NOMO-1 treated with dmso at 0.1 percent for 144 hours (cell line): ENCODE data around the gene TMEM87B.
"Not testable (repeated sequence)": the region's sequence is repeated elsewhere in the genome, so short reads cannot be mapped to it uniquely, and the experiment has no call there.

ENCODE experiments used
- DNase-seq: peaks from one replicate; lab custom pipeline; 2025; ENCODE audit not compliant: unreplicated experiment; lab: John Stamatoyannopoulos, UW

Gene TMEM87B

DNA sequence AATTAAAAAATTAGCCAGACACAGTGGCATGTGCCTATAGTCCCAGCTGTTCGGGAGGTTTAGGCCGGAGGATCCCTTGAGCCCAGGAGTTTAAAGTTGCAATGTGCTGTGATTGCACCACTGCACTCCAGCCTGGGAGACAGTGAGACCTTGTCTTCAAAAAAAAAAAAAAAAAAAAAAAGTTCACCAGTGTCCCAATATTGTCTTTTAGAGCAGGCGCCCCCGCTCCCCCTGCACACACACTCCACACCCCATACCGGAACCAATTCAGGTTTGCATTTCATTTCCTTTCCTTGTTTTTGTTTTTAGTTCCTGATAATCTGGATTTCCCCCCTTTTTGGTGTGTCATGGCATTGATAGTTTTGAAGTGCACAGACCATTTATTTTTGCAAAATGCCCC, 10.4 kb downstream of the TMEM87B start:
- DNase-seq = no peak

DNA sequence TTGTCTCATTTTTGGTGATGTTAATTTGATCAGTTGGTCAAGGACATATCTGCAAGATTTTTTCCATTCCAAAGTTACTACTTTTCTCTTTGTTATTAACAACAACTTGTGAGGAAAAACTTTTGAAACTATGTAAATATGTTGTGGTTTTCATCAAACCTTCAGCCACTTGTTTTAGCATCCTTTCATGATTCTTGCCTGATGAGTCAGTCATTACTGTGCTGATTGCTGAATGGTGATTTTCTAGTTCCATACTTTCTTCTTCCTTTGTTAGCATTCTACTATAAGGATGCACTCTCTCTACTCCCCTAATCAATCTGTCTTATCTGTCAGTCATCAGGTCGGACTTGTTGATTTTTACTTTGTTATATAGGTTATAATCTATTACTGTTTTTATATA, 10.9 kb downstream of the TMEM87B start:
- DNase-seq = no peak

DNA sequence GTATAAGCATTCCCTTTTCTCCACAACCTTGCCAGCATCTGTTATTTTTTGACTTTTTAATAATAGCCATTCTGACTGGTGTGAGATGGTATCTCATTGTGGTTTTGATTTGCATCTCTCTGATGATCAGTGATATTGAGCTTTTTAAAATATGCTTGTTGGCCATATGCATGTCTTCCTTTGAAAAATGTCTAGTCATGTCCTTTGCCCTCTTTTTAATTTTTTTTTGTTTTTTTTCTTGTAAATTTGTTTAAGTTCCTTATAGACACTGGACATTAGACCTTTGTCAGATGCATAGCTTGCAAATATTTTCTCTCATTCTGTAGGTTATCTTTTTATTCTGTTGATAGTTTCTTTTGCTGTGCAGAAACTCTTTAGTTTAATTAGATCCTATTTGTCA, 14.7 kb downstream of the TMEM87B start:
- not testable (repeated sequence) for DNase-seq

DNA sequence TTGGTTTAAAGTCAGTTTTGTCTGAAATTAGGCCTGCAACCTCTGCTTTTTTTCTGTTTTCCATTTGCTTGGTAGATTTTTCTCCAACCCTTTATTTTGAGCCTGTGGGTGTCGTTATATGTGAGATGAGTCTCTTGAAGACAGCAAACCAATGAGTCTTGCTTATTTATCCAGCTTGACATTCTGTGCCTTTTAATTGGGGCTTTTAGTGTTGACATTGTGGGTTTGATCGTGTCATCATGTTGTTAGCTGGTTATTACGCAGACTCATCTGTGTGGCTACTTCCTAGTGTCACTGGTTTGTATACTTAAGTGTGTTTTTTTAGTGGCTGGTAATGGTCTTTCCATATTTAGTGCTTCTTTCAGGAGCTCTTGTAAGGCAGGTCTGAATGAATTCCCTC, 18.8 kb downstream of the TMEM87B start:
- no peak for DNase-seq

DNA sequence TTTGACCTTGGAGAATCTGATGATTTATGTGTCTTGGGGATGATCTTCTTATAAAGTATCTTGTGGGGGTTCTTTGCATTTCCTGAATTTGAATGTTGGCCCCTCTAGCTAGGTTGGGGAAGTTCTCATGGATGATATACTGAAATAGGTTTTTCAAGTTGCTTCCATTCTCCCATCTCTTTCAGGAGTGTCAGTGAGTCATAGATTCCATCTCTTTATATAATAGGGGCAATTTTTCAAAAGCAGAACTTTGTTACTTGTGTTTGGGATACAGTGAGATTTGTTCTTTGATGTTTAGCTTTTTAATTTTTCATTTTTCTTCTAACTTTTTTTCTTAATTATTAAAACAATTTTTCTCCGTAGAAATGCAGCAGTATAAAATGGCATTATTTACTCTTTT, 19.4 kb downstream of the TMEM87B start:
- DNase-seq = no peak

DNA sequence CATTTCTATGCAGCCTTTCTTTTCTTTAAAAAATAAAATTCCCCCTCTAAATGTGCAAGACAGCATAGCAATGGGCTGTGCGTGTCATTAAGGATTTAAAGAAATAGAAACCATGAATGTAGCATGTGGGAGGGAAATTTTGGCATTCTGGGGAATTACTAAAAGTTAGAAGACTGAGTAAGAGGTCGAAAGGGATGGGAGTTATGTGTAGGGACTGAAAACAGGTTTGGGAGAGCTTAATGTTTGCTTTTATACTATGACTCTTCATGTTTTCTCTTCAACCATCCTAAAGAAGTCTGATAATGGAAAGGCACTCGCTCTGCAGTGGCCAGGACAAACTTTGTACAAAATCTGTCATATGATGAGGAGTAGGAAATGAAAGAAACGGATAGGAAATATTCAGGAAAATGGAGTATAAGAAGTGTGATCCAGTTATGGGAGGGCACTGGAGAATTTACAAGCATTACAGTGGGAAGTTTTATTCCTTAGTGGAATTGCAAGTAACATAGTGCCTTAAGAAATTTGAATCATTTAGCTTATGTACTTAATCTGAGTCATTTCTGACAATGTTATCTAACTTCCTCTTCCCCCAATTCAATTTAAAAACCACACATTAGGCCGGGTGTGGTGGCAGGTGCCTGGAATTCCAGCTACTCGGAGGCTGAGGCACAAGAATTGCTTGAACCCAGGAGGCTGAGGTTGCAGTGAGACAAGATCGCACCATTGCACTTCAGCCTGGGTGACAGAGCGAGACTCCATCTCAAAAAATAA, 20.6 kb downstream of the TMEM87B start:
- no peak for DNase-seq

DNA sequence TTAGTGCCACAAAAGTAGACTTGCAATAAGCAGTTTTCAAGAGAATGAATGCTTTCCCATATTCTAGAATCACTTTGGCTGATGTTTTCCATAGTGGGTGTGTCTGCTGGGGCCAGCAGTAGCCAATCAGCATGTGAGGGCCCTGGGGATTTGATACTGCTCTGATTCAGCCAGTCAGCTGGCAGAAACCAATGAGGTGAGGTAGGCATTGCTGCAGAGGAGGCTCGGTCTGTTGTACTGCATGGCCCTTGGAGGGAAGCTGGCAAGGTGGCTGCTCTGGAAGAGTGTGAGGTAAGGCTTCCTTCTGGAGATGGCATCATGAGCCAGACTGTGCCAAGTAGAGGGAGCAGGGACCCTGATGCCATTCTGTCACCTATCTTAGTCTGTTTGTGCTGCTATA, 22.7 kb downstream of the TMEM87B start:
- no peak for DNase-seq

DNA sequence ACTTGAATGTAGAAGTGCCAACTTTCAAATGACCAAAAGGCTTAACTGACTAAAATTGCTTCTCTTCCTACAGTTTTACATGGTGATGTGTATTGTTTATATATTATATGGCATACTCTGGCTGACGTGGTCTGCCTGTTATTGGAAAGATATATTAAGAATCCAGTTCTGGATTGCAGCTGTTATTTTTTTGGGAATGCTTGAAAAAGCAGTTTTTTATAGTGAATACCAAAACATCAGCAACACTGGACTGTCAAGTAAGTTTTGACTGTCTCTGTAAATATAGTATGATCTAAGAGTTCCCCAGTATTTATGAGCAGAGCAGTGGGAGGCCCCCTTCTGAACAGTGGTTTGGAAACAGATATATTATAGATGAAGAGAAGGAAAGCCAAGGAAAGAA, 26.2 kb downstream of the TMEM87B start:
- DNase-seq = no peak

DNA sequence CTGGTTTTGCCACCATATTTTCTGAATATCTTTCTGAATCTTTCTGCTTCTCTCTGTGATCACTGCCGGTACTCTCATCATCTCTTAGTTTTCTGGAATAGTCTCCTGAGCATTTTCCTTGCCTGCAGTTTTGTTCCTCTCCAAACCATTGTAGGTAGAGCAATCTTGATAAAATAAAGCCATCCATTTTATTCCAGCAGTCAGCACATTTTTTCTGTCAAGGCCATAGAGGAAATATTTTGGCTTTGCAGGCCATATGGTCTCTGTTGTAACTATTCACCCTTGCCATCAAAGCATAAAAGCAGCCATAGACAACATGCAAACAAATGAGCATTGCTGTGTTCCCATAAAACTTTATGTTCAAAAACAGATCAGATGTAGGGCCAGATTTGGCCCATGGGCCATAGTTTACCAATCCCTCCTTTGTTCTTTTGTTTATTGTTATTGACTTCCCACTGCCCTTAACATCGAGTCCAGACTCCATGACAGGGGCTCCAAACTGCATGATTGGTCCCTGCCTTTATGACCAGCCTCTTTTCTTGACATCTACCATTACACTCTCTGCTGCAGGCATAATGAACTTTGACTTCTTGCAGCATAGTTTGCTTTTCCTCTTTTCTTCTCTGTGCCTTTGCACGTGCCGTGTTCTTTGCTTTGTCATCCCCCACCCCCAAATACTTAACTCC, 29.8 kb downstream of the TMEM87B start:
- DNase-seq = no peak

DNA sequence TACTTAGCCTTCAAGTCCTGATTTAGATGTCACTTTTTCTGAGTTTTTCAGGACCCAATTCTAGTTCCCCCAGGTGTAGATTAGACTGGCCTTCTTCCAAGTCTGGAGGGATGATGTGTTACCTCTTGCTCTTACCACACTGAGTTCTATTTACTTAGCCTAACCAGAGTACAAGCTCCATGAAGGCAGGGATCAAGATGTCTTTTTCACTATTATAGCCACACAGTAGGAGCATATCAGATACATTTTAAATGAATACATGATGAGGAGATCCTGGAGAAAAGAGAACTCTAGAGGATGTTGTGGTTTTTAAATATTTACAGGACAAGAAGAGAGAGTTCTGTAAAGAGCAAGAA, 30.3 kb downstream of the TMEM87B start:
- DNase-seq = no peak

DNA sequence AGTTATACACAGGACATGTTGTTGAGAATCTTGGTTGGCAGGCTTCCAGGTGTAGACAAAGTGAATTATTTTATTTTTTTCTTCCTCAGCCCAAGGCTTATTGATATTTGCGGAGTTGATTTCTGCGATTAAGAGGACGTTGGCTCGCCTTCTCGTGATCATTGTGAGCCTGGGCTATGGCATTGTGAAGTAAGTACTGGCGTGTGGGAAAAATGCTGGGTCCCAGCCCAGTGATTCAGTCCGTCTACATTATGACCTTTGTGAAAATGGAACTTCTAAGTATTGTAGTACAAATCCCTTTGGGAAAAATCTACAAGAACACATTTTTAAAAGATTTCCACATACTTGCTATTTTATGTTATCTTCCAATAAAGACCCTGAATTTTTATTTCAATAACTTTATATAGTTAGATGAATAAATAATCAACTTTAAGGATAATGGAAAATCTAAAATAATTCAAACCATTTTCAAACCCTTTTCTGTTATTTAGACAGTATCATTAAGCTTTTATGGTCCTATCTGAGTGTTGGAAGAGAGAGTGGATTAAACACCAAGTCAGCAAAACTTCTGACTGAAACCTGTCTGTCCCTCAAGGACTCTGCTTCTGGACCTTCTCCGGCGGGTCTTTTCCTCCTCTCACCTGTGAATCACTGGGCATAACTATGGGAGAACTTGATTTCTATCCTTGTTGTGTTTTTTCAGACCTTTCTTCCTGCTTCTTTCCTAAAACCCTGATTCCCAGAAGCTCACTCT, 31.0 kb downstream of the TMEM87B start:
- DNase-seq = no peak

DNA sequence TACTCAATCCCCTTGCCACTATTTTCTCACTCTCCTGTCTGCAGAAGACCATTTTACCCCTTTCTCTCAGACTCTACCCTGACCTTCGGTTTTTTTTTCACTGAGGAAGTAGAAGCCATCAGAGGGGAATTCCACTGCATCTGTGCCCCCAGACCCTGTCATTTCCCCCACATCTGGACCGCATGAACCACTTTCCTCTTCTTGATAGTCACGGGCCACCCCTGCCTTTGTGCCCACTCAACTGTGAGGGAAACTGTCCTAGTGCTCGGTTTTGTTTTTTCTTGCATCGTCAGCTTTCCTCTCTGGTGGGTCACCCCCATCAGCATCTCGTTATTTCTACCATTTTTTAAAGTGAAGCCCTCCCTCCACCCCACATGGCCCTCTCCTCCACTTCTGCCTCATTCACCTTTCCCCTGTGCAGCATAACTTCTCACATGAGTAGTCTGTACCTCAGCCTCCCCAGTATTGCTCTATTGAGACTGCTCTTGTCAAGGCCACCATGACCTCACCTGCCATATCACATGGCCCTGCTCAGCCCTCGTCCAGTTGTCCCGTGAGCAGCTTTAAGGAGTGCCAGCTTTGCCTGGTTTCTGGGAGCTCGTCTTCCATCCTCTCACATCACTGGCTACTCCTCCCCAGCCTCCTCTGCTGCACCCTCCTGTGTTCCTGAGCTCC, 32.4 kb downstream of the TMEM87B start:
- no peak for DNase-seq

DNA sequence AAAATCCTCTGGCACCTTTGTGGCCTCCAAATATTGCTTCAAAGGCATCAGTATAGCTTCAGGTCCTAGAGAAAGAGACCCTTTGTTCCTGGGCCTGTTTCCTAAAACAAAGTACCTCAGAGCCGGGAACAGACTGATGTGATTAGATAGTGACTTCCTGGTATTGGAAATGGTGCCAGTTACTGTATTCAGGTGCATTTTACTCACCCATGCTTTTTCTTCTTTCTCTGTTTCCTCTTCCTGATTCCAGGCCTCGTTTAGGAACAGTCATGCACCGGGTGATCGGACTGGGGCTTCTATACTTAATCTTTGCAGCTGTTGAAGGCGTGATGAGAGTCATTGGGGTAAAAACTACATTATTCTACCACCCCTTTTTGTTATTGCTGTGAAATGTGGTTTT, 34.3 kb downstream of the TMEM87B start:
- DNase-seq = no peak

DNA sequence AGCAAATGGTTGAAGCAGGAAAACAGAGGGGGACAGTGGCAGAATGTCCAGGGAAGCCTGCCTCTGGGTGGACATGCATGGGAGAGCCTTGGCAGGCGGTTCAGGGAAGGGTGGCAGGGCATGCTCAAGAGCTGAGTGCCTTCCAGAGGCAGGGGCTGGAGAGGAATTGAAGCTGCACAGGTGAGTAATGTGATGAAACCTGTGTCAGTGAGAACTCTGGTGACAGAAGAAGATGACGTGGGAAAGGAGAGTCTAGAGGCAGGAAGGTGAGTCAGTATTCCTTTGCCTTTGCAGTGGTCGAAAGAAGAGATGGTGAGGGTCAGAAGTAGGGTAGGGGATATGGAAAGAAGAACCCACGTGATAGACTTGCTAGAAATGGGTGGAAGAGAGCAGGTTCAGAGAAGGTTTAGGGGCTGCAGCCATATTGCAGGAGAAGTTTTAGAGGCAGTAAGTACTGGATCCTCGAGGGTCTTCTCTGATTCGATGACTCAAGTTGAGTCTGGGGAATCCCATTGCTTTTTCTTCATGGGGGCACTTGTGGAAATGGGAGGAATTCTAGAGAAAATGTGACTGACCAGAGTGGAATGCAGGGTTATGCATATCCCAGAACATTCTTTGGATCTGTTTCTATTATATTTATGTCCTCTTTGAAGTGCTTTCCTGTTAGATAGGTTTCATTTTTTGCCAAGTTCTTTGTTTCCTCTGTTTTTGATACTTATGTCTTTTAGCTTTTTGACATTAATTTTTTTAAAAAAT, 37.4 kb downstream of the TMEM87B start:
- DNase-seq = no peak

DNA sequence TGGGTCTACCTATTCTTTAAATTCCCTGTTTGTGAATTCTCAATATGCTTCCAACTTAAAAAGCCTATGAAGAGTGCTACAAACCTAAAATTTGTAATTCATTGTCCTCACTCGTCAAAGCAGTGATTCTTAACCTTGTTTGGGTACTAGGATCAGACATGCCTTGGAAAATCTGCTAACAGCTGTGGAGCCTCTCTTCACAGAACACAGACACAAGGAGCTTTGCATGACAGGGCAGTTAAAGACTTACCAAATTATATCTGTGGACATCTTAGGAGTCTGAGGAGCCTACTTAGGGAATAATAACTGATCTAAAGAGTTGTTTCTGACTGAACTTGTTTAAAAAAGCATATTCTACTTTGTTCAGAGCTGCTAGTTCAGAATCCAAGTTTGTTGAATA, 38.1 kb downstream of the TMEM87B start:
- no peak for DNase-seq

DNA sequence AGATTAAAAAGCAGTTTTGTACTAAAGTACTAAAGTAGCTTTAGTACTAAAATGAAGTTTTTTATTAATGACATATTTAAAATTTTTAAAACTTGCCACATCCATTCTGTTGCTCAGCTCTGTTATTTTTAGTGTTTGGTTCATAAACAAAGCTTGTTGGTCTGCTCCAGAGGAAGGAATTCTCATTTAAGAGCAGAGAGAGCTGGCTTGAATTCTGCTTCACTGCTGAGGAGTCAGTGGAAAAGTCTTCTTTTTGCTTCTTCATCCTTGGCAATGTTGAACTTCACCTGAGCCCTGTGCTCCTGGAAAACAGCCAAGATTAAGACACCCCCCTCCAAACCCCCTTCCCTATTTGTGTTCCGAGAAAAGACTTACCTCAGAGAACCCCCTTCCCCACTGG, 40.6 kb downstream of the TMEM87B start:
- no peak for DNase-seq

DNA sequence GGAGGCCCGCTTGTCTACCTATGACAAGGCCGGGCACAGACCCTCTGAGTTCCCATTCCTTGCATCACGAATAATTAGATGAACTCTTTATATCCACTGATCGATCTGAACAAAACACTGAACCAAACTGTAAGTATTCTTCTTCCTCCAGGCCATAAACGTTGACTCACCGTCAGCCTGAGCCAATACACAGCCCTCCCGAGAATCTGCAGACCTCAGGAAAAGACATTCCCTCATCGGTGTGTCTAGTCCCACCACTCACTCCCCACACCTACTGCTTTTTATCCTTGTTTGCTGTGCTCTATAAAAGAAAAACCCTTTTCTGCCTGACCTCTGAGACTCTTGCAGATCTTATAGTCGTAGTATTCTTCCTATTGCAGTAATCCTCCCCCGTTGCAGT, 41.0 kb downstream of the TMEM87B start:
- DNase-seq = no peak

DNA sequence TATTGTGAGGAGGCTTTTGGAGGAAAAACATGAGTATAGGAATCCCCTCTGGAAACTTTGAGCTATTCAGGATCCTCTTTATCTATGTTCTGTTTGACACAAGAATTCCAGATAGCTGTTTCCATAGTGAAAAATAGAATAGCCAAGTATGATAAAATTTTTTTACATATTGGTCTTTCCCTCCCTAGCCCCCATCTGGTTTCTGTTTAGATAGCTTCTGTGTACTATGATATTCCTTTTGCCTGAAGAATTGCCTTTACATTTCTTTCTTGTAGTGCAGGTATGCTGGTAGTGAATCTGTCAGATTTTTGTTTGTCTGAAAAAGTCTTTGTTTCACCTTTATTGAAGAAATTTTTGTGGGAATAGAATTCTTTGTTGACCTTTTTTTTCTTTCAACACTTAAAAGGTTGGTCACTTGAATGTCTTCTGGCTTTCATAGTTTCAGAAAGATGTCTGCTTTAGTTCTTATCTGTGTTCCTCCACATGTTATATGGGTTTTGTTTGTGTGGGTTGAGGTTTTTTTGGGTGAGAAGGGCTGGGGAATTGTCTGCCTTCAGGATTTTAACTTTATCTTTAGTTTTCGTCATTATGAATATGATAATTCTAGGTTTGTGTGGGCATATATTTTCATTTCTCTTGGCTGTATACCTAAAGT, 53.2 kb downstream of the TMEM87B start:
- DNase-seq = no peak

DNA sequence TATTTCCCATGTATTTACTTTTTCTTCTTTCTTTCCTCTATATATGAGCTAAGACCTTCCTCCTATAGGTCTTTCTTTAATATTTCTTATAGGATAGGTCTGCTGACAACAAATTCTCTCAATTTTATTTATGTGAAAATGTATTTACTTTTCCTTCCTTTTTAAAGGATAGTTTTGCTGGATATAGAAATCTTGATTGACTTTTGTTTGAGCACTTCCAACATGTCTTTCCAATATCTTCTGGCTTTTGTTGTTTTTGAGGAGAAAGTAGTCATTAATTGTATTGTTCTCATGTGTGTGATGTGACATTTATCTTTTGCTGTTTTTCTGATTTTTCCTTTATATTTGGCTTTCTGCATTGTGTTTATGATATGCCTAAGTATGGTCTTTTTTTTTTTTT, 54.2 kb downstream of the TMEM87B start:
- no peak for DNase-seq

DNA sequence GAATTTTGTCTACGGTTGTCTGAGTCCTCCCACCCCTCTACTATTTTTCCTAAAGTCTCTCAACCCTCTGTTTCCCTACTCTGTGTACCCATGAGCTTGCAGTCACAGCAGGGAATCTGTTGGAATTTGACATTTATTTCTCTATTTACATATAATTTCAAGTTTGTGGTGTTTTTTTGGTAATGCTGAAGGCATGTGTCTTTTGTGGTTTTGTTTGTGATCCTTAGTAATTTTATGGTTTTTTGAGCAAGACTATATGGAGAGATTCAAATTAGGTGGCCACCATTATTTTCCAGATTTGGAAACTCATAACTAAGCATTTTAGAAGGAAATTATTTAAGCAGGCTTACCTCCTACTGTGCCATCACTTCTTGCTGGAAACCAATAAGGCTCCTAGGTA, 55.9 kb downstream of the TMEM87B start:
- DNase-seq = no peak
